PC-9 (cell line): ENCODE measurements around the gene SDK1. TPM values are rescaled to one million over a fixed set of nuclear protein-coding genes. Genes with fewer than 3 reads are reported as not detected.

Experiments used
- BruUV-seq: library from RNA; stranded (reverse); fragments of 400-500 nt; replicated peaks from 2 replicates; lab custom pipeline; 2021; lab: Mats Ljungman, UMichigan
- CTCF ChIA-PET: fragments of 300-600 bp; sonication (Branson Sonifier 250); formaldehyde crosslinking; loops from one replicate; lab custom pipeline; 2022; ENCODE audit warnings: antibody characterized with exemption; lab: Charles Lee
- POLR2A ChIA-PET: fragments of 300-600 bp; sonication (Branson Sonifier 250); formaldehyde crosslinking; loops from one replicate; lab custom pipeline; 2022; ENCODE audit warnings: antibody characterized with exemption; ENCODE audit not compliant: unreplicated experiment; lab: Charles Lee
- DNase-seq, 2 experiments: peaks; one replicate each; pipeline versions ENCODE4 v3.0.0 to v3.0.0-alpha.2; 2015 to 2022; ENCODE audit warnings: mixed read lengths in 1 of 2
- H2AFZ ChIP-seq: fragments of 200-600 bp; sonication (generic); 2 replicates; pipeline ENCODE4 v1.8.1; 2017; ENCODE audit warnings: antibody characterized with exemption
- H3F3A ChIP-seq: fragments of 200-600 bp; sonication (generic); 2 replicates; pipeline ENCODE4 v1.8.1; 2017; ENCODE audit warnings: antibody characterized with exemption, mild to moderate bottlenecking, low read depth; ENCODE audit not compliant: insufficient read depth
- H3K27ac ChIP-seq: fragments of 200-600 bp; sonication (generic); 2 replicates; pipeline ENCODE4 v1.6.1; 2016; ENCODE audit warnings: mixed run types
- H3K27me3 ChIP-seq: fragments of 200-600 bp; sonication (generic); 2 replicates; pipeline ENCODE4 v1.6.1; 2016; ENCODE audit warnings: low read depth, mixed run types; ENCODE audit not compliant: insufficient read depth
- H3K36me3 ChIP-seq: fragments of 200-600 bp; sonication (generic); 2 replicates; pipeline ENCODE4 v1.6.1; 2016; ENCODE audit warnings: low read depth, mixed run types
- H3K4me1 ChIP-seq: fragments of 200-600 bp; sonication (generic); replicated peaks from 2 replicates; pipeline ENCODE4 v1.6.1; 2016; ENCODE audit warnings: mixed run types; ENCODE audit not compliant: insufficient read depth
- H3K4me2 ChIP-seq: fragments of 200-600 bp; sonication (generic); 2 replicates; pipeline ENCODE4 v1.6.1; 2017; ENCODE audit warnings: mixed run types
- H3K4me3 ChIP-seq: fragments of 200-600 bp; sonication (generic); 2 replicates; pipeline ENCODE4 v1.6.1; 2016; ENCODE audit warnings: mixed run types
- H3K79me2 ChIP-seq: fragments of 200-600 bp; sonication (generic); 2 replicates; pipeline ENCODE4 v1.6.1; 2017; ENCODE audit warnings: low read depth, mixed run types
- H3K9me2 ChIP-seq: fragments of 200-600 bp; sonication (generic); 2 replicates; pipeline ENCODE4 v1.8.1; 2017; ENCODE audit warnings: mild to moderate bottlenecking; ENCODE audit not compliant: insufficient read depth
- H3K9me3 ChIP-seq: fragments of 200-600 bp; sonication (generic); 2 replicates; pipeline ENCODE4 v1.8.1; 2016; ENCODE audit warnings: low read depth; ENCODE audit not compliant: insufficient read depth
- H4K20me1 ChIP-seq: fragments of 200-600 bp; sonication (generic); 2 replicates; pipeline ENCODE4 v1.8.1; 2017; ENCODE audit not compliant: insufficient read depth
- EZH2 ChIP-seq: fragments of 200-600 bp; sonication (generic); IDR thresholded peaks from 2 replicates; pipeline ENCODE4 v1.8.0; 2017; ENCODE audit warnings: antibody characterized with exemption, low read depth
- intact Hi-C: fragments of 100-400 bp; cut with micrococcal nuclease; formaldehyde crosslinking; loops from one replicate; pipeline ENCODE4 v1.10.0; 2022; ENCODE audit not compliant: unreplicated experiment
- total RNA-seq: library from RNA; stranded (reverse); gene quantifications from 2 replicates; pipeline ENCODE4 v1.2.3, GENCODE V29; 2021
- TF ChIP-seq, protein P1 (sequence below): fragments of 200-600 bp; sonication (generic); conservative IDR thresholded peaks from 2 replicates; pipeline ENCODE4 v1.6.1; 2017; ENCODE audit warnings: mixed run types, antibody characterized with exemption, mild to moderate bottlenecking, moderate library complexity

Gene SDK1
- total RNA-seq, 1 experiment from 2014 or later: not detected

DNA sequence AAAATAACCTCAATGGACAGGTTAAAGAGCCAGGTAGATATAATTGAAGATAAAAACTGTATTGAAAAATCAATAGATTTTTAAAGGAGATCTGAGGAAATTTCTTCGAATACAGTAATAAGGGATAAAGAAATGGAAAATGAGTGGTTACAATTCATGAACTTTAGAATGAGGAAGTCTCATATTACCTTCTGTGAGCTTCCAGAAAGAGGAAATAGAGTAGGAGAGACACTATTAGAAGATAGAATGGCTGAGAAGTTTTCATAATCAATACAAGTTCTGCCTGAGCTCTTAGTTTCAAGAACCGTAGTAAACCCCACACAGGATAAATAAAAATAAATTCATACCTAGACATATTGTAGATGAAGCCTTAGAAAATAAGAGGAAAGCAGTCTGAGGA is 11.5 kb downstream of the SDK1 start:
- ChIA-PET POLR2A (no interaction called here), CTCF (no interaction called here)
- H4K20me1 ChIP-seq: no peaks in the 10 kb centered on the region
- H3K9me3 ChIP-seq: no peaks in the 10 kb centered on the region
- no peaks in the 10 kb centered on the region for H3K4me1 ChIP-seq
- no peaks in the 10 kb centered on the region for H3F3A ChIP-seq
- H3K4me2 ChIP-seq: no peak overlapping the region
- no peaks in the 10 kb centered on the region for H3K27me3 ChIP-seq
- H2AFZ ChIP-seq: no peak overlapping the region
- no peaks in the 10 kb centered on the region for H3K9me2 ChIP-seq
- no peak for TF ChIP-seq EZH2
- TF ChIP-seq, protein P1, sequence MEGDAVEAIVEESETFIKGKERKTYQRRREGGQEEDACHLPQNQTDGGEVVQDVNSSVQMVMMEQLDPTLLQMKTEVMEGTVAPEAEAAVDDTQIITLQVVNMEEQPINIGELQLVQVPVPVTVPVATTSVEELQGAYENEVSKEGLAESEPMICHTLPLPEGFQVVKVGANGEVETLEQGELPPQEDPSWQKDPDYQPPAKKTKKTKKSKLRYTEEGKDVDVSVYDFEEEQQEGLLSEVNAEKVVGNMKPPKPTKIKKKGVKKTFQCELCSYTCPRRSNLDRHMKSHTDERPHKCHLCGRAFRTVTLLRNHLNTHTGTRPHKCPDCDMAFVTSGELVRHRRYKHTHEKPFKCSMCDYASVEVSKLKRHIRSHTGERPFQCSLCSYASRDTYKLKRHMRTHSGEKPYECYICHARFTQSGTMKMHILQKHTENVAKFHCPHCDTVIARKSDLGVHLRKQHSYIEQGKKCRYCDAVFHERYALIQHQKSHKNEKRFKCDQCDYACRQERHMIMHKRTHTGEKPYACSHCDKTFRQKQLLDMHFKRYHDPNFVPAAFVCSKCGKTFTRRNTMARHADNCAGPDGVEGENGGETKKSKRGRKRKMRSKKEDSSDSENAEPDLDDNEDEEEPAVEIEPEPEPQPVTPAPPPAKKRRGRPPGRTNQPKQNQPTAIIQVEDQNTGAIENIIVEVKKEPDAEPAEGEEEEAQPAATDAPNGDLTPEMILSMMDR: no peak
- intact Hi-C loops: no loop called here
- no peak for DNase-seq
- H3K79me2 ChIP-seq: no peaks in the 10 kb centered on the region
- H3K27ac ChIP-seq: no peak overlapping the region
- BruUV-seq: no TSS peak
- no peaks in the 10 kb centered on the region for H3K36me3 ChIP-seq
- H3K4me3 ChIP-seq: no peak overlapping the region

GRCh38 chr7:3318874-3319273 is 17.8 kb downstream of the SDK1 start:
- Histone ChIP-seq H3K4me1 (no peaks in the 10 kb centered on the region), H3K9me3 (no peaks in the 10 kb centered on the region), H4K20me1 (no peaks in the 10 kb centered on the region), H2AFZ (no peak overlapping the region), H3K36me3 (no peaks in the 10 kb centered on the region), H3K4me3 (no peak overlapping the region), H3K27ac (no peak overlapping the region), H3F3A (no peaks in the 10 kb centered on the region), H3K27me3 (peaks cover 2% of the 10 kb centered on the region; the same call in 1 of the 2 replicates), H3K9me2 (no peaks in the 10 kb centered on the region), H3K79me2 (no peaks in the 10 kb centered on the region), H3K4me2 (no peak overlapping the region)
- intact Hi-C loops: no loop called here
- no peak for TF ChIP-seq EZH2
- no peak for DNase-seq
- BruUV-seq: no TSS peak
- ChIA-PET CTCF (no interaction called here), POLR2A (no interaction called here)

- Histone ChIP-seq H3K79me2 (no peaks in the 10 kb centered on the region), H3K4me1 (no peaks in the 10 kb centered on the region), H2AFZ (no peak overlapping the region), H3K4me3 (no peak overlapping the region), H3F3A (no peaks in the 10 kb centered on the region), H3K27ac (no peak overlapping the region), H3K36me3 (no peaks in the 10 kb centered on the region), H4K20me1 (no peaks in the 10 kb centered on the region), H3K4me2 (no peak overlapping the region), H3K9me3 (no peaks in the 10 kb centered on the region), H3K27me3 (peaks cover 3% of the 10 kb centered on the region; the same call in 1 of the 2 replicates), H3K9me2 (no peaks in the 10 kb centered on the region)
- TF ChIP-seq EZH2: no peak
- TF ChIP-seq, protein P1: no peak
- BruUV-seq: no TSS peak
- CTCF ChIA-PET: no interaction called here
- DNase-seq: no peak
- POLR2A ChIA-PET: no interaction called here
- intact Hi-C loops: no loop called here
These were observed 20.2 kb downstream of the SDK1 start for GRCh38 chr7:3321206-3321605.

DNA sequence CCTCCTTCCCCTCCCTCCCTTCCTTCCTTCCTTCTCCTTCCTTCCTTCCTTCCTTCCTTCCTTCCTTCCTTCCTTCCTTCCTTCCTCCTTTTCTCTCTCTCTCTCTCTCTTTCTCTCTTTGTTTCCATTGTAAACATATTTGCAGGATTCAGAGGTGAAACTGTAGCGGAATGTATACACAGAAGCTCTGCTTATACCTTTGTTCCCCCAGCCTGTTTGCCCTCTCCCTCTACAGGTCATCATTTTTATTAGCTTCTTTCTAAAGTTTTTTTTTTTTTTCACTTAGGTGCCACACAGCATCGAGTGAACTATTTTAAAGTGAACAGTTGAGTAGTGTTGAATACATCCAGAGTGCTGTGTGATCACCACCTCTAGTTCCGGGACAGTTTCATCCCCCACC is 20.7 kb downstream of the SDK1 start:
- H3K27ac ChIP-seq: no peak overlapping the region
- intact Hi-C loops: no loop called here
- no peaks in the 10 kb centered on the region for H4K20me1 ChIP-seq
- no peaks in the 10 kb centered on the region for H3K9me2 ChIP-seq
- CTCF ChIA-PET: no interaction called here
- DNase-seq: no peak
- H3K4me2 ChIP-seq: no peak overlapping the region
- H3K36me3 ChIP-seq: no peaks in the 10 kb centered on the region
- no peaks in the 10 kb centered on the region for H3K9me3 ChIP-seq
- H3K4me1 ChIP-seq: no peaks in the 10 kb centered on the region
- H3K27me3 ChIP-seq: peaks cover 3% of the 10 kb centered on the region; the same call in 1 of the 2 replicates
- H3K4me3 ChIP-seq: no peak overlapping the region
- no peak for TF ChIP-seq EZH2
- TF ChIP-seq, protein P1: no peak
- no peak overlapping the region for H2AFZ ChIP-seq
- no peaks in the 10 kb centered on the region for H3K79me2 ChIP-seq
- POLR2A ChIA-PET: no interaction called here
- no TSS peak for BruUV-seq
- H3F3A ChIP-seq: no peaks in the 10 kb centered on the region
